ENCODE measurements around the gene MAP2K3. TPM values are rescaled to one million over a fixed set of nuclear protein-coding genes. Genes with fewer than 3 reads are reported as not detected.
"Not testable (repeated sequence)": the region's sequence is repeated elsewhere in the genome, so short reads cannot be mapped to it uniquely, and the experiment has no call there.

MAP2K3 gene
- total RNA-seq, 1 donor from 2014 or later = 74.0 TPM

- DNase-seq (ENCODE audit: low spot score) = not testable (repeated sequence)
Measured at GRCh38 chr17:21328778-21329177, 44.3 kb downstream of the MAP2K3 start.

DNA sequence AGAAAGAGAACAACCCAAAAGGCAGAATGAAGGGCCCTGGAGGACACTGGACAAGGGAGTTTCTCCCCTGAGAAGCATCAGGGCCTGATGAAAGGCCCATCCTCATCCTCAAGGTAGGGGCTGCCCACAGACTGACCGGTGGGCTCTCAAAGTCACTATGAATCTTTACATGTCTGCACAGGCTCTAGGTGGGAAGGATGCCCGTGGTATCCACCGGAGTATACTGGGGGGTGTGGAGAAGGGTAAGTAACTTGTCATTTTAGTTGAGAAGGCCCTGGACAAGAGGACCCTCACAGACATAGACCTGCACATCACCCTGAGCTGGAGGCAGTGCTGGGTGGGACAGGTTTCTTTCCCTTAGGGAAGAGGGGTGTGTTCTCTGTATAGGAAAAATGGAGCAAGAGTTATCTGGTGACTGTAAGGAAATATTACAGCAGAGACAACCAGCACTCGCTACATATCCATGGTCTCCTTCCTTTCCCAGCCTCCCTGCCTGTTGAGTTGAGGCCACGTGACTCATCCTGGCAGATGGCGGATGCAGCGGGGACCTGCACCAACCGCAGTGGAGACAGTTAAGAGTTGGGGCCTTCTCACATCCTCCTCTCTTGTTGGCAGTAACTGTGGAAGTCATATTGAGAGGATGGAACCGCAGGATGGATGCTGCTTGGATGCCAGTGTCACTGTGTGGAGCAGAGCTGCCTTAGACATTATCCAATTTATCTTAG, 46.1 kb downstream of the MAP2K3 start:
- no peak for DNase-seq (ENCODE audit: low spot score)

GRCh38 chr17:21336541-21337294, 52.2 kb downstream of the MAP2K3 start:
- DNase-seq (ENCODE audit: low spot score) = not testable (repeated sequence)

DNA sequence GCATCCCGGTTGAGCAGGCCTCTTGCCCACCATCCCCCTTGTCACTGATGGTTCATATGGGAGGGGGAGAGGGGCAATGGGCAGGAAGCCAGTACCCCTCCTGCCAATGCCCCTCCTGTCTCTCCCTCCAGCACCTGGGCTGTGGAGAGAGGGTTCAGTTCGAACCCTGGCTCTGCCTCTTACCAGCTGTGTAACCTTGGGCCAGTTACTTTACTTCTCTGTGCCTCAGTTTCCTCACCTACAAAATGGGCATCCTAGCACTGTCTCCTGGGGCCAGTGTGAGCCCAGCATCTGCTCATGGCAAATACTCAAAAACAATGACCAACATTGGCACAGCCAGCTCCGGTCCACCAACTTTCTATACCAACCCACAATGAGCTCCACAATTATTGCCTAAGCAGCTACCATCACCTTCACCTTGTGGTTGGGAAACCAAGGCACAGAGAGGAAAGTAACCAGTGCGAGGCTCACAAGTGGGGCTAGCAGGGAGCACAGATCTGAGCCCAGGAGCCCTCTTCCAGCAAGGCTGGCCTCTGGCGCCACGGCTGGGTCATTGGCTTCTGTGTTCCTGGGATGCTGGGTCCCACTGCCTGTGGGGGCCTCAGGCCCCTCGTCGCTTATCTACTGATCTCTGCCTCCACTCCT, 53.6 kb downstream of the MAP2K3 start:
- not testable (repeated sequence) for DNase-seq (ENCODE audit: low spot score)

GRCh38 chr17:21339011-21339410, 54.5 kb downstream of the MAP2K3 start:
- DNase-seq (ENCODE audit: low spot score) = no peak

GRCh38 chr17:21339571-21339970, 55.1 kb downstream of the MAP2K3 start:
- not testable (repeated sequence) for DNase-seq (ENCODE audit: low spot score)

- DNase-seq (ENCODE audit: low spot score) = not testable (repeated sequence)
Measured at GRCh38 chr17:21340407-21340806, 55.9 kb downstream of the MAP2K3 start.

- DNase-seq (ENCODE audit: low spot score) = not testable (repeated sequence)
Measured at GRCh38 chr17:21341279-21341678, 56.8 kb downstream of the MAP2K3 start.

GRCh38 chr17:21341925-21342540, 57.5 kb downstream of the MAP2K3 start:
- DNase-seq (ENCODE audit: low spot score) = not testable (repeated sequence)

DNA sequence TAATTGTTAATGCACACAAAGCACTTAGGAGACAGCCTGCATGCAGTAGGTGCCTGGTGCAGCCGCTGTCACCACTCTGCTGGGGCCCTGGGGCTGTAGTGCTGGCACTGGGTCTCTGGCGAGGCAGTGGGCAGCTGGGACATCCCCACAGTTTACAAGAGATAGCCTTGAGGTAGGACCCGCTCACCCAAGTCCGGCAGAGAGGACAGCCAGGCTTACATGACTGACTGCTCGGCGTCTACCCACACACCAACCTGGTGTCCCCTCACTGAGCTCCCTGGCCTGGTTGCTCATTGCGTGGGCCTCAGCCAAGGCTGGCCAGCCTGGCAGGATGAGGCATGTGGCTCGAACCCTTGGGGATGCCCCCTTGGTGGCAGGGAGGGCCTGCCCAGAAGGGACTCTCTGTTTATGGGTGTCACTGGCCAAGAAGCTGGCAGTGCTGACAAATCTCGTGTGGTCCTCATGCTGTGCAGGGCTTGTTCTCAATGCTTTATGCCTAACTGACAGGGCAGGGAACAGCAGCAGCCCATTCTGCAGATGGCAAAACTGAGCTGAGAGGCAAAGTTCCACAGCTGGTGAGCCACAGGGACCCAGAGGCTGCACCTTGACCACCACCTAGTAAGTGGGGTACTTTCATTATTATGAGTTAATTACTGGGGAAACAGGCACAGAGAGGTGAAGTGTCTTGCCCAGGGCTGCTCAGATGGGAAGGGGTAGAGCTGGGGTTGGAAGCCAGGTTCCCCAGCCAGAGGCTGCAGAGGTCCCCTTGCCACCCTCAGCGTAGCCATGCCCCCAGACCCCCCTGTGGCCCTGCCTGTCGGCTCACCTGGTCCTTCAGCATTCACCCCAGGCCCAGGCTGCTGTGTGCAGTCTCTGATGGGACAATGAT, 58.8 kb downstream of the MAP2K3 start:
- DNase-seq (ENCODE audit: low spot score) = not testable (repeated sequence)

DNA sequence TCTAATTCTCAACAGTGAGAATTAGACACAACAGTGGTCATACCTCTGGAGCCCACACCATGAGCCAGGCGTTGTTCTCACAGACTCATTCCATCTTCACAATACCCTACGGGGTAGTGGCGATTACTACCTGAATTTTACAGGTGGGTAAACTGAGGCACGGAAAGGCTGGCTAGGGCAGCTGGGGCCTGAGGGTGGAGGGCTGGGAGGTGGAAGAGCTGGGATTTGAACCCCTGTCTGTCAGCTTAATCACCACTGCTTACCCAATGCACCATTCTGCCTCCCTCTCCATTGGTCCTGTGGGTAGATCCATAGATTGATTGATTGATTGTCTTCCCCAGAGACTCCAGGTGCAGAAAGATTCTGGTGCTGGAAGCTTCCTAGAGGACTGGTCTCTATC, 60.3 kb downstream of the MAP2K3 start:
- DNase-seq (ENCODE audit: low spot score) = not testable (repeated sequence)

DNA sequence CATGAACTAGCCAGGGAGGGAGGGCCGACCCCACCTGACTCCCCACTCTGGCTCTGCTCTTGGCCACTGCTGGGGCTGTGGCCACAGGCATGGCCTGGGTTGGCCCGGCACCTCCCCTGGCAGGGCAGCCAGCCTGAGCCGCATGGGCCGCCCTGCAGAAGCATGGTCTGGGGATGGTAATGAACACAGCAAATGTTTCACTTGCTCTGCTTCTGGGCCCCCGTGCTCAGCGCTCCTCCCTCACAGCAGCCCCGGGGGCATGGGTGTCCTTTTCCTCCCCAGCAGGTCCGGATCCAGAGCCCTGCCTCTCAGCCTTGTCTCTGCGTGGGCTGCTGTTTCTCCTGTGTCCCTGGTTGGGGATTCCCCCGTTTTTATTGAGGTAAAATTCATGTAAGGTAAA, 60.7 kb downstream of the MAP2K3 start:
- DNase-seq (ENCODE audit: low spot score) = no peak

- not testable (repeated sequence) for DNase-seq (ENCODE audit: low spot score)
Measured at GRCh38 chr17:21346107-21346506, 61.6 kb downstream of the MAP2K3 start.

DNA sequence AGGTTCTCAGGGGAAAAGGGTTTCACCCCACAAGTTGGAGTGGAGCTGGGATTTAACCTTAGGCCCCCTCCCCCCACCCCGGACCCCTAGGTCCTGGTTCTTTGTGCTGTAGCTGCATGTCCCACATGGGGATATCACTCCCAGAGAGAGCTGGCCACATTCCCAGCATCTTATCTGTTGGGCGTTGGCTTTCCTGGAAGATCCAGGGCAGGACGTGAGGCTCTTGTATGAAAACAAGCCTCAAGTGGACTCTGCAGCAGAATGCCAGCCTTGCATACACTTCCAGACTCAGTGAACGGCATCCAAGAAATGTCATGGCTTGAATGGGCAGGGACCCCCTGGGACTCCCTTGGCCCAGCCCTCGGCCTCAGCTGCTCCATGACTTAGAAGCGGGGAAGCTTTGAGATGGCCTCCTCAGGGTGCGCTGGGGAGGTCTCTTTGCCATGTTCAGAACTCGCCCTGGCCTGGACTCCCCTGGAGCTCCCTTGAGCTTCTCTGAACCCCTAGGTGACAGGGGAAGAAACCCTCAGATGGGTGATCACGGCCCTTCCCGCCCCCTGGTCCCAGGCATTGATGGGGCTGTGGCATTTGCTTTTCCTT, 62.2 kb downstream of the MAP2K3 start:
- DNase-seq (ENCODE audit: low spot score) = peak; percentile 73

- not testable (repeated sequence) for DNase-seq (ENCODE audit: low spot score)
Measured at GRCh38 chr17:21347660-21348059, 63.1 kb downstream of the MAP2K3 start.

- DNase-seq (ENCODE audit: low spot score) = not testable (repeated sequence)
Measured at GRCh38 chr17:21348081-21348925, 63.8 kb downstream of the MAP2K3 start.

- not testable (repeated sequence) for DNase-seq (ENCODE audit: low spot score)
Measured at GRCh38 chr17:21348926-21349261, 64.4 kb downstream of the MAP2K3 start.

DNA sequence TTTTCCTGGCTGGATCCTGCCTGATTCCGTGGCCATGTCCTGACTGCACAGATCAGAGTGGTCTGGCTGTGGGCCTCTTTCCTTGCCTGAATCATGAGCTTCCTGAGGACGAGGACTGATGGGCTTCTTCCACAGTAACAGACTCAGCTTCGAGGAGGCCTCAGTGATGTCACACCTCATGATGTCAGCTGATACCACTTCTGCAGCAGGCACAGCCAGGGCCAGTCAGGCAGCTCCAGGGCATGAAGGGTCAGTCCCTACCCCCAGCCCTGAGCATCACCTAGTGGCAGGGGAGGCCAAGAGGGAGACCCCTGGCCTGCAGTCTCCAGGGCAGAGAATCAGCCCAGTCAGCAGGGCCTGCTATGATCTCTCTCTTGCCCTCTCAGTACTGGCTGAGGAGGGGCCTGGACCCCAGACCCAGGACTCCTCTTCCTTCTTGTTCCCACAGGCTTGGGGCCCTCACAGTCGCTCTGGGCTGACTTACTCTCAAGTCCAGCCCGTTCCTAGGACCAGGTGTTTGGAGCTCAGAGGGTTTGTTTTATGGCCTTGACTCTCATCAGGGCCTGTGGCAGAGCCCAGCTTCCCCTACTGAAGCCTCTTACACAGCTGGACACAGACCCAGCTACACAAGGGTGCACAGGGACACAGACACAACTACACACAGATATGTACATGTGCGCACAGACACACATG, 65.0 kb downstream of the MAP2K3 start:
- not testable (repeated sequence) for DNase-seq (ENCODE audit: low spot score)

DNA sequence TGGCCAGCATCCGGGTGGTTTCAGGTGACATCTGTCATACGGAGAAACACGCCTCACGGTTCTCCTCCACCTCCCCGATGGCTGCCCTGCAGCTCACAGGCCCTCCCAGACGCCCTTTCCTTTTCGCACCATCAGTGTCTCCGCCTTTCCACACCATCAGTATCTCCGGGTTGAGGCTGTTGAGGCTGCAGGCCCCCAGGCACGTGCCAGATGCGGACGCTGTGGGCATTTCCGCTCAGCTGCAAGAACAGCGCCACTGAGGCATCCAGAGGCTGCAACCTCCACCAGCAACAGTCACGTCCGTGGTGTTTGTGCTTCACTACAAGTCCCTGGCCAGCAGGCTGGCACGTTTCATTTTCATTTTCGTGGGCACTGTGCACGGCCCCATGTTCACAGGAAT, 66.0 kb downstream of the MAP2K3 start:
- not testable (repeated sequence) for DNase-seq (ENCODE audit: low spot score)
